ENCODE results near the gene LTBP3.

LTBP3 gene

DNA sequence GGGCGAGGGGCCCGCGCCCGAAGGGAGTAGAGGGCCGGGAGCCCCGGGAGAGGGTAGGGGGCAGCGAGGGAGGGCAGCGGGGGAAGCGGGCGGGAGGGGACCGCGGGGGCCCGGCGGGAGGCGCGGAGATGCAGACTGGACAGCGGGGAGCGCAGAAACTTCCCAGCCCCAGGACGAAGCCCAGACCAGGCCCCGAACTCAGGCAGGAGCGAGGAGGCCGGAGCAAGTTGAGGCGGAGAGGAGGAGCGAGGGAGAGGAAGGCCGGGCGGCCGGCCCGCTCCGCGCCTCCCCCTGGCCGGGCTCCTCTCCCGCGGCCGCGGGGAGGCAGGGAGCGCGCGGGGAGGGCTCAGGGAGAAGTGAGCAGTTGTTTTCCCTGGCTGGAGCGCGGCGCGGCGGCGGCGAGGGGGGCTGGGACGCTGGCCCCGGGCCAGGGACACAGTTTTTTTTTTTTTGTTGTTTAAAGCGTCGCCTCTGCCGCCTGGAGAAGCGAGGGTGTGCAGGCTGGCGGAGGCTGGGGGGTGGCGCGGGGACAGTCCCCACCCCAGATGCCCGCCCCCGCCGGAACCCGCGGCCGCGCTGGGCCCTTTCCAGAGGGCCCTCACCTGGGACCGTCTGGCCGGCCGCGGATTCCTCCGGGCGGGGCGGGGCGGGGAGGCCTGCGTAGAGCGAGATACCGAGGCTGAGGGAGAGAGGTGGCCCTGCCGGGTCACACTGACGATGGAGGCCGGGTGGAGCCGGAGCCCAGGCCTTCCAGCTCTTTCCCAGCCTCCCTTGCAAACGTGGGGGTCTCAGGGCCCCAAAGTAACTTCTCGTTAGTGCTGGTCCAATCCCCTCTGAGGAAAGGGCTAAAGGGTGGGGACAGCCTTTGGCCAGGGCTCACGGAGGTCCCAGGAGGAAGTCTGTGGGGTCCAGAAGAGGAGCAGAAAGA, at the start of gene LTBP3:
TSS of gene LTBP3 (minus strand) at position 358 of the 928 bp plus-strand sequence. CDS start 400 bp downstream, outside the sequence.
- peak in 50 of 51 donors; percentile 37 to 88 (median 75) for DNase-seq

DNA sequence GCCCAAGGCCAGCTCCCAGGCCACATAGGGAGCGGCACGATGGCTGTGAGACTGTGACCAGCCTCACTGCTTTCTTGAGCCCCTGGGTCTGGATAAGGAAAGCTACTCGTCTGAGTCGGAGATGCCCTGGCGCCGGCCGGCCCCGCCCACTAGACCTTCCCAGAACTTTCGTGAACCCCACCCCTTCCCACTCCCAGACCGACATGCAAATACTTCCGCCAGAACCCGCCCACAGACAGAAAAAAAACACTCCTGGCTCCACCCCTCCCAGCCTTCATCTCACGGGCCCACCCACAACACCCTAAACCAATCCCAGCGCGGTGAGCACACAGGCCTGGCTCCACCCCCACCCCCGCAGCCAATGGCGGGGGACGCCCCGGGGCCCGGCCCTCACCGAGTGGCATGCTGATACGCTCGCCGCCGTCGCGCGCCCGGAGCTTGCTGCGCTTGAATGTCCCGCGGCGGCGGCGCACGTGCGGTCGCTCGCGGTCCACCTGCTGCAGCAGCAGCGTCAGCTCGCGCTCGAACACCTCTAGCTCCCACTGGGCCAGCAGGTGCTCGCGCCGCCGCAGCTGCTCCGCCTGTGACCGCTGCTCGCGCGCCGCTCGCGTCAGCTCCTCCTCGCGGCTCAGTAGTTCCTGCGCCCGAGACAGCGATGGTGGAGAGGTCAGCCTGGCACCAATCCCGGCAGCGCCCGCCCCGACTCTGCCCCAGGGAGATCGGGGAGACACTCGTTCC, 48.9 kb upstream of the LTBP3 start:
- DNase-seq: peak; percentile 18 to 97 (median 90)

DNA sequence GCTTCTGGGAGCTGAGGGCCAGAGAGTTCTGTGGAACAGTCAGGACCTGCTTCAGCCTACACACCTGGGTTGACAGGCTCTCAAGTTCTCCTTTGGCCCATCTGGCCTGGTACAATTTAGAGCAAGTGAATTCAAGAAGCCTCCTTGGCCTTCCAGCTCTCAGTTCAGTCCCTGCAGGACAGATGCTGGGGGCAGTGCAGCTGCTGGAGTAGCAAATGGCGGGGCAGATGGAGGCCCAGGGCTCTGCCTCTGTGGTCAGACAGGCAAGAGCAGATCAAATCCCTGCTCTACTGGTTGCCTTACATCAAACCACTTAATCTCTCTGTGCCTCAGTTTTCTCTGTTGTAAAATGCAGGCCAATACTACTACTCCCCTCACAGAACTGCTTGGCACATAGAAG, 46.1 kb upstream of the LTBP3 start:
- no peak for DNase-seq

DNA sequence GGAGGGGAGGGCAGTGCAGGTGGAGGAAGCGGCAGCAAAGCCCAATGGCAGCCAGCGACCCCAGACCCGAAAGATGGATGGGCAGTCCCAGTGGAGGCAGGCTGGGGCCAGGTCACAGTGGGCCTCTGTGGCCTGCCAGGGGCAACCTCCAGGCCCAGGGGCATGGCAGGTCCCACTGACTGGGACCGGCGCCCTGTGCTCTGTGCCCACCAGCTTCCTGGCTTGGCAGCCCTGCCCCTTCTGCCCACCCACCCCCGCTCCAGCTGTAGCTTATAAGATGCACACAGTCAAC, 41.7 kb upstream of the LTBP3 start:
- no peak for DNase-seq

DNA sequence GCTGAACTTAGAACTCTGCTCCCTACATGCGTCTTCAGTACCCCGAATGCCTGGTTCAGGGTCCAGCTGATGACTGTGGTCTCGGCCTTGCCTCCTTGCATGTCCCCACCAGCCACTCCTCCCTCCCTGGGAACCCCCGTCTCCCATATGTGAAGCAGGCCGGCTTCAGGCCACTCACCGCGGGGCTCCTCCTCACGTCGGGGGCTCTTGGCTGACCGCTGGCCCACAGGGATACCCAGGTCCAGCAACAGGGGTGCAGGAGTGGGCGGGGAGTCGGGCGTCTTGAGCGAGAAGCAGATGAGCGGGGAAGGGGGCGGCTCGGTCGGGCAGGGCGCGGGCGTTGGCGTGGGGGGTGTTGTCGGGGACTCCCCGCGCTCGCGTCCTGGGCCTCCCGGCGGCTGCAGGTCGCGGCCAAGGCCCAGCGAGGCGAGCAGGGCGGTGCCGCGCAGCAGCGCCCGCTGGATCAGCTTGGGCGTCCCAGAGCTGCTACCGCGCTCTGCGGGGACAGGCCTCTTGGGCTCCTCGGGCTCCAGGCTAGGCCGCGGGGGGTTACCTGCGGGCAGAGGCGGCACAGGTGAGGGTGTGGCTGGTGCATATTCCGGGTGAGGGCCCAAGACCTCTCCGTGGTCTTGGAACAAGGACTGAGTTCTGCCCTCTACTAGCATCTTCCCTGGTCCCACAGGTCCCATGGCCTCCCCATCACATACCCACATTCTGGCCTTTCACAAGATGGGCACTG, 41.2 kb upstream of the LTBP3 start:
- DNase-seq: no peak

DNA sequence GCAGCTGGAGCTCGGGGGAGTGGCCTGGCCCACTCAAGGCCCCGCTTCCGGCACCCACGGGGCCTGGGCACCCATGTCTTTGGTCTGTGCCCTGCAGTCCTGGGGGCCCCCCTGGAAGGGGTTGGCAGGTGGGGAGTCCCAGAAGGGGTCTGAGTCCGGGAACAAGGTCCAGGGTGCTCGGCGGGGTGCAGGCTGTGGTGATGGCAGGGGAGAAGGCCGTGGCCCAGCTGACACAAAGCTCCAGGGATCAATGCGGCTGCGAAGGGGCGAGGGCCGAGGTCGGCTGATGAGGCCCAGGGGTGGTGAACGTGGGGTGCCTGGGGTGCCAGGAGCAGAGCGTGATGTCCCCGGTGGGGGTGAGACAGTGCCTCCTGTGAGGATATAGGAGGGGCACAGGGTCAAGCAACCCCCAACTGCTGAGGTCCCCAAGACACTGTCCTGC, 40.1 kb upstream of the LTBP3 start:
- DNase-seq: no peak

DNA sequence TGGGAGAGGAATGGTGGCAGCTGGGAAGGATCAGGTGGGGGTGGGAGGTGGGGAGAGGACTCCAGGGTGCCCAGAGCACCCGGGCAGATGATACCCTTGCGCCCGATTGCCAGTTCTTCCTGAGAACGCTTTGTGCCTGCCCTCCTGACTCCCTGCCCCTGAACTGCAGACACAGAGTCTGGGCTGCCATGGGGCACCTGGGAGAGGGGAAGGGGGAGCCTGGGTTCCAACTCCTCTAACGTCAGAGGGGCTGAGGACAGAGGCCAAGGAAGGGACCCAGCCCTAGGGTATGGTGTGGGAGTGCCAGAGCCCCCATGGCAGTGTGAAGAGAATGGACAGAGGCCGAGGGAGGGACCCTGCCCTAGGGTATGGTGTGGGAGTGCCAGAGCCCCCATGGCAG, 38.4 kb upstream of the LTBP3 start:
- DNase-seq: no peak

DNA sequence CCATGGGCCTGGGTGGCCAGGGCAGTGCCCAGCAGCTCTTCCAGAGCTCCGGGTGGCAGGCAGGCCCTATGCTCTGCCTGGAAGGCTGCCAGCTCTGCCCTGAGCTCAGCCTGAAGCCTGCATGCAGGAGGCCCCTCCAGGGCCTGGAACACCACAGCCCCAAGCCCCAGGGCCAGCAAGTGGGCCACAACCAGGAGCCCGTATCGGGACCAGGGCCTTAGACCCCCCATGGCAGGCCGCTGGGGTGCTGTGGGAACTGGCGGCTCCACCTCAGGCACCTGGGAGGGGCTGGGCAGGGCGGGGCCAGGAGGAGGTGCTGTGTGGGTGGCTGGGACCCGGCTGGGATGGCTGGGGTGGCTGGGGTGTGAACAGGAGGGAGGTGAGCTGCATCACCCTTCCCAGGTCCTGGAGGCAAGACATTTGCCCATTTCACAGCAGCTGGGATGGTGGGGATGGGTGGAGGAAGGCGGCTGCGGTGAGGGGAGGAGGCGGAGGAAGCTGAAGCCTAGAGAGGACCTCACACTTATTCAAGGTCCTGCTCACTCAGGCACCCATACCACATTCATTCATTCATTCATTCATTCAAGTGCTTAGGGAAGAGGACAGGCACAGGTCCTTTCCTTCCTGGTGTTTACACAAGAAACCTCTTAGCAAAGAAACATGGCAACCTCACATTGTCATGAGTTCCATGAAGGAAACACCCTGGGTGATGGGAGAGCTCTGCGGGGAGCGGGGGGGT, 37.6 kb upstream of the LTBP3 start, which contains the start of gene KCNK7:
TSS of gene KCNK7 (minus strand) at position 258 of the 739 bp plus-strand sequence. CDS start at position 230, 28 bp downstream.
- no peak for DNase-seq

DNA sequence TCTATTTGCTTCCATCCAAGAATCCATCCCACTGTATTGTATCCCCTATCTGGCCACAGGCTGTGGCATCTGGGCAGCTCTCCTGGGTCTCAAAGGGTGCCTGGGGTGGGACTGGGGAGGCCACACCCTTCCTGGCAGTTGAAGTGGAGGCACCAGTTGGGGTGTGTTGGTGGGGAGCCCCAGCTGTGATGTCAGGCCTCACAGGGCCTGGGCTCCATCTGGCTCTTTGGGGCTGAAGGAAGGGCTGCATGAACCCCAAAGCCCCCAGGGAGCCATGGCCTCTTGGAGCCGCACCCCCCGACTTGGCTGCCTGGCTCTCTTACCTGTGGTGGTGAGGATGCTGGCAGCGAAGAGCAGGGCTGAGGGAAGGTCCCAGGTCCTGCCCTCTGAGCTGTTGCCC, 37.0 kb upstream of the LTBP3 start:
- DNase-seq: no peak

DNA sequence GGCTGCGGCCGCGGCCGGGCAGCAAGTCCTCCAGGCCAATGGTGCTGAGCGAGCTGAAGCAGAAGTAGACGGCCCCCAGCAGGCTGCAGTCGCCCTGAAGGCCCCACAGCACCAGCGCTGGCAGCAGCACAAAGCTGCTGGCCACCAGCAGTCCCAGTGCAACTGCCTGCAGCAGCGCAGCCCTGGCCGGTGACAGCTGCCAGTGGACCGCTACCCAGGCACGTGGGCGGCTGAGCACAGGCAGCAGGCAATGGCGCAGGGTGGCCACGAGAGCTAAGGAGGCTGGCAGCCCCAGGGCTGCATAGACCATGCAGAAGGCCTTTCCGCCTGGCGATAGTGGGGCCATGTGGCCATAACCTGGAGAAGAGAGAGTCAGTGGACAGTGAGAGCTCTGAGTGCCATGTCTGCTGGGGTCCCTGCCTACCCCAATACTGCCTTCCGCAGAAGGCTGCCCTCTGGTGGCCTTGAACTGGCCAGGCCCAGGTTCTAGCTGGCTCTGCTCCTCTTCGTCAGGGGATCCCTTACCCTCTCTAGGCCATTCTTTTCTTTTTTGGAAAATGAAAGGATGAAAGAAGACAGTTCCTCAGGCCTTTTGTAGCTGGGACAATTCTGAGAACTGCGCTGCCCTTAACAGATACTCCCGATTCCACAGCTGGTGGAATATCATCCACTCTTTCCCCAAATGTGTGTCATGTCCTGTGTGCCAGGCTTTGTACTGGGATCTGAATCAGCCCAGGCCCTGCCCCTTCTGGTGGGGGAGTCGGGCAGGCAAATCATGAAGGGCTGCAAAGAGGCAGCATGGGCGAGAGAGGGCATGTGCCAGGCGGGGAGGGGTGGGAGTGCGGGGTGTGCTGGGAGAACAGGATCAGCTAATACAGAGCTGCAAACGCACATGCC, 35.6 kb upstream of the LTBP3 start:
- peak in 42 of 51 donors; percentile 28 to 83 (median 64) for DNase-seq

DNA sequence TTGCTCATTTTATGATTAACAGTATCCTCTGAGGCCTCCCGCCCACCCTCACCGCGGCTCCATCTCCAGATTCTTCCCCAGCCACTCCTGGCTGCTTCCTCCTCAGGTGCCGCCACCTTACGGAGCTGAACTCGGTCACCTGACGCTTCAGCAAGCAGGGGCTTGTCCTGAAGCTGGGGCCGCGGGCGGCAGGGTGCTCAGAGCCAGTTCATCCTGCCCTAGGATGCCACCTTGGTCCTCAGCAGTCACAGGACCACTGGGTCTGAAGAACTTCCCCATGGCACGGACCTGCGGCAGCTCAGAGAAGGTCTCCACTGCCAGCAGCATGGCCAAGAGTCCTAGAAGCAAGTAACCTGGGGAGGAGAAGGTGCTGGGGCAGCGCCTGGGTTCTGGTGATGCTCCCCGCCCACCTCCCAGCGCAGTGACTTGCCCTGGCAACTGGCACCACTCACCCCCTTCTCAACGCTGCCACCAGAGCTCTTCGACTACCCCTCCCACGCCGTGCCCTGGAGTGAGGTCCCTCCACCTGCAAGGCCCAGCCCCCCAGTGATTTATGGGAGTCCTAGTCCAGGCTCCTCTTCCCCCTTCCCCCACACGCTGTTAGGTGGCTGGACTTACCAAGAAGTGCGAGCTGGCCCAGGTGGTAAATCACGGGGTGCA, 34.8 kb upstream of the LTBP3 start:
- DNase-seq: no peak

DNA sequence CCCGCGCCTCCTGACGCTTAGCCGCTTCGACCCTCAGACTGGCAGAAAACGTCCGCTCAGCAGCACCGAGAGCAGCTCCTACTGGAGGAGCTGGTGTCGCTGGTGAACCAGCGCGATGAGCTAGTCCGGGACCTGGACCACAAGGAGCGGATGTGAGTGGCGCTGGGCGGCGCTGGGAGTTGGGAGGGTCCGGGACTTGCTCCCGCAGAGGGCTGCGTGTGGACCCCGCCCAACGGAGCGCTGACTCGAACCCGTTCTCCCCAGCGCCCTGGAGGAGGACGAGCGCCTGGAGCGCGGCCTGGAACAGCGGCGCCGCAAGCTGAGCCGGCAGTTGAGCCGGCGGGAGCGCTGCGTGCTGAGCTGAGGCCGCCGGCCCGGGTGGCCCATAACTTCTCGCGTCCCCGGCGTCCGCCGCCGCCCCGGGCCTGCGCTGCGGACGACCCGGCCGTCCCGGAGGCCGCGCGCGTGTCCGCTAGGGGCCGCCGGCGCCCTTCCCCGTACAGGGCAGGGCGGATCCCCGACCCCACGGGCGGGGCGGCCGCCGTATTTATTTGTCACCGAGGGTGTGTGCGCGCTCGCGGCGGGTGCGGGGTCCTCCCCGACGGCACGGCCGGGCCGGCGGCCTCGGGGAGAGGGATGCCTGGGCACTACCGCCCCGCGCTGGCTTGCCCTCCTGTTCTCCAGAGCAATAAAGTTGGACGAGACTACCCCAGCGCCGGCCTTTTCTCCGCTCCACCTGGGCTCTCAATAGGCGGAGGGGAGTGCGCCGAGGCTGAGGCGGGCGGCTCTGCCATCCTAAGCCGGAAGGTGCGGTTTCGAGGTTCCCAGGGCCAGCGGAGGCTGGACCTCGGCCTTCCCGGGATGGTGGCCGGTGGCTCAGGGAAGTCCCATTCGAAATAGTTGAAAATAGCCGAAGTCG, 34.0 kb upstream of the LTBP3 start:
- no peak for DNase-seq

DNA sequence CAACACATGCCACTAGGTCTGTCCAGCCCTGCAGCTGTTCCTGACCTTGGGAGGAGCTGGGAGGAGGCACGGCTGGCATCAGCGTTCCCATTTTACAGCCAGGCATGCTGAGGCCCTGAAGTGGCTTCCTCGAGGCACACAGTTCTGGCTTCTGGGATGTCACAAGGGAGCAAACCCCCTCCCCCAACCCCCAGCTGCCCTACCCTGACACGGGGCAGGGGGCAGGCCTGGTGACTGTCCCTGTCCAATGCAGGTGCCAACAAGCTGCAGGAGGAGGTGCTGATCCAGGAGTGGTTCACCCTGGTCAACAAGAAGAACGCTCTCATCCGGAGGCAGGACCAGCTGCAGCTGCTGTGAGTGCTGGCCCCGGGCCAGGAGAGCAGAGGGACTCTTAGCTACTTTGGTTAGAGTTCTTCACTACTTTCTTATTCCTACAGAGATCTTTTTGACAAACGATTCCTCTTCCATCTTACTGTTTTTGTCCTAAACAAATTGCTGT, 32.1 kb upstream of the LTBP3 start:
- peak in 3 of 51 donors; percentile 18 to 29 (median 23) for DNase-seq

DNA sequence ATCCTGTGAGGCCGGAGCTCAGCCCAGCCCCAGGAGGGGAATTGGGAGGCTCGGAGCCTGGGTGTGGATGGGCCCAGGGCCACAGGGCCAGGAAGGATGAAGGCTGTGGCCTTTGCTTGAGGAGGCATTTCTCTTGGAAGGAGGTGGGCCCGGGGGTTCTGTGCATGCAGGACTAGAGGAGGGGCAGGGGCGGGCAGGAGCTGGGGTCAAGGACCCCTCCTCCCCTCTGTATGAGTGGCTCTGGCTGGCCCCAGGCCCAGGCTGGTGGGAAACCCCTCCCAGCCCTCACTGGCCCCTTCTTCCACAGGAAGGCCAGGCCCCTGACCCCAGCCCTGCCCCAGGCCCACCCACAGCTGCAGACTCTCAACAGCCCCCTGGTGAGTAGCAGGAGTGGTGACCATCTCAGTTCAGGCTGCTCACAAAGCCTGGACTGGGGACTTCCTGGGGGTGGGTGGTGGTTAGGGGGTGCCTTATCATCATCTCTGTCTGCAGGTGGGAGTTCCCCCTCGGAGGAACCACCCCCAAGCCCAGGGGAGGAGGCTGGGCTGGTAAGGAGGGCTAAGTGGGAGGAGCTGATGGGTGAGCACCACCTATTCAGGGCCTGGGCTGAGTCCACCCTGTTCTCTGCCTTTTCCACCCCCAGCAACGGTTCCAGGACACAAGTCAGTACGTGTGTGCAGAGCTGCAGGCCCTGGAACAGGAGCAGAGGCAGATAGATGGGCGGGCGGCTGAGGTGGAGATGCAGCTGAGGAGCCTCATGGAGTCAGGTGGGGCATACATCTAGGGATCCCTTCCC, 31.5 kb upstream of the LTBP3 start:
- DNase-seq: no peak

DNA sequence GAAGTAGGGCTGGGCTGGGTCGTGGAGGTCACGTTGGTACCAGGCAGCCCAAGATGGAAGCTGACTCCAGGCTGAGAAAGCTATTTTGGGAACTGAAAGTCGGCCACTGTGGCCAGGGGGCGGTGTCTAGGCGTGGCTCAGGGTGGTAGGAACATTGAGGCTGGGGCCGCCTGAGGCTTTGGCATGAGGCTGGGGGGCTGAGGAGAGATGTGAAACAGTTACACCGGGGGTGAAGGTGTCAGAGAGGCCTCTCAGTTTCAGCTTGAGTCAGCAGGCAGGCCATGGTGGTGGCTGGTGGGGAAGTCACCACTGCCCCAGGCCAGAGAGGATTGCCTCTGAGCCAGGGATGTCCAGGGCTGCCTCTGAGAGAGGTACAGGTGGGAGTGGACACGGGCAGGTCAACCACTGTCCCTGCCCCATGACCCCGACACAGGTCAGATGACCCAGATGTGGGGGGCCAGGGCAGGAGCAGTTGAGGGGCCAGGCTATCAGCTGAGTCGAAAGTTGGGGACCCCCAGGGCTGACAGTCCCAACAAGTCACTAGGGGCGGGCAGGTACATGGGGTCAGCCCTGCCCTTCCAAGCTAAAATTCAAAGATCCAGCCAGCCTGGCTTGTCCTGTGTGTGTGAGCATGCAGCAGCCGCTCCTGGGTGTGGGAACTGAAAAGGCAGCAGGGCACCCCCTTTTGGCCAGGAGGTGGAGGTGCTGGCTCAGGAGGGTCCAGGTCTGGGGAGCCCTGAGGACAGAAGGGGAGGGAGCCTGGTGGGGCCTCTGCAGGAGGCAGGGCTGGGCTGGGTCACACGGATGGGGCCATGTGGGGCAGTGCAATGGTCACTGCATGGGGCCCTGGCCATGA, 30.3 kb upstream of the LTBP3 start:
- DNase-seq: peak in 4 of 51 donors; percentile 11 to 43 (median 23)

DNA sequence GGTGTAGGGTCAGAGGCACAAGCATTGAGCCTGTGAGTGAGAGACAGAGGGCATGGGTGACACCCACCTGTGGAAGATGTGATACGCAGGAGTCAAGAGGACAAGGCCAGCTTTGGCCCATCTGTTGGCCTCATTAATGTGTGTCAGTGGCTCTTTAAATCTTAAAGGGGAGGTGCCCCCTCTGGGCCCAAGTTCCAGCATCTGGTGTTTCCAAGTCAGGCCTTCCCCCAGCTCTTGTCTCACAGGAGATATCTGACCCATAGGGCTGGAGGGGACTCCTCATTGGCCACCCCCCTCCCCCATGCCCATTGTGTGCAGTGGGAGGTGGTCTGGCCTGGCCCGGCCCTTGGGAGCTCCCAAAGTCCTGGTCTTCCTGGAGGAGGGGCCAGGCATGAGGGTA, 28.5 kb upstream of the LTBP3 start:
- DNase-seq: no peak

Measured in hypothalamus (tissue), 51 donors.